Germinal center (tissue), 1 donor: ENCODE results near the gene CAGE1.
"Not testable (repeated sequence)": the region's sequence is repeated elsewhere in the genome, so short reads cannot be mapped to it uniquely, and the experiment has no call there.

ENCODE experiments used
- DNase-seq: peaks from one replicate; pipeline ENCODE4 v3.0.0; 2012; ENCODE audit warnings: mixed read lengths, low spot score

Gene CAGE1

GRCh38 chr6:7409740-7410139, 20.2 kb upstream of the CAGE1 start:
- no peak for DNase-seq

- no peak for DNase-seq
Observed at GRCh38 chr6:7406743-7407142, 17.2 kb upstream of the CAGE1 start.

GRCh38 chr6:7404546-7404945, 15.0 kb upstream of the CAGE1 start:
- DNase-seq, result no peak

GRCh38 chr6:7402716-7403115, 13.2 kb upstream of the CAGE1 start:
- no peak for DNase-seq

GRCh38 chr6:7401075-7401474, 11.5 kb upstream of the CAGE1 start:
- no peak for DNase-seq

GRCh38 chr6:7392402-7392801, 2.9 kb upstream of the CAGE1 start:
- no peak for DNase-seq

- no peak for DNase-seq
Observed at GRCh38 chr6:7391151-7391550, 1.6 kb upstream of the CAGE1 start.

GRCh38 chr6:7390226-7390878, 810 bp upstream of the CAGE1 start:
- DNase-seq, result peak; percentile 26

- no peak for DNase-seq
Observed at GRCh38 chr6:7389162-7389450, 436 bp downstream of the CAGE1 start.

- no peak for DNase-seq
Observed at GRCh38 chr6:7381092-7381491, 8.4 kb downstream of the CAGE1 start.

- no peak for DNase-seq
Observed at GRCh38 chr6:7378740-7379139, 10.8 kb downstream of the CAGE1 start.

- DNase-seq, result no peak
Observed at GRCh38 chr6:7377961-7378360, 11.6 kb downstream of the CAGE1 start.

- DNase-seq, result no peak
Observed at GRCh38 chr6:7373739-7374138, 15.8 kb downstream of the CAGE1 start.

- DNase-seq, result no peak
Observed at GRCh38 chr6:7367408-7367807, 22.1 kb downstream of the CAGE1 start.

- DNase-seq, result not testable (repeated sequence)
Observed at GRCh38 chr6:7351916-7352315, 37.6 kb downstream of the CAGE1 start.

- DNase-seq, result not testable (repeated sequence)
Observed at GRCh38 chr6:7350591-7350990, 39.0 kb downstream of the CAGE1 start.

GRCh38 chr6:7347551-7347997, 42.0 kb downstream of the CAGE1 start:
- not testable (repeated sequence) for DNase-seq

GRCh38 chr6:7344773-7345450, 44.6 kb downstream of the CAGE1 start:
- not testable (repeated sequence) for DNase-seq

GRCh38 chr6:7343546-7344475, 45.7 kb downstream of the CAGE1 start:
- DNase-seq, result no peak

- DNase-seq, result no peak
Observed at GRCh38 chr6:7341989-7342742, 47.4 kb downstream of the CAGE1 start.

- no peak for DNase-seq
Observed at GRCh38 chr6:7341271-7341670, 48.3 kb downstream of the CAGE1 start.
